OCI-M2 (cell line): ENCODE measurements around the gene GIMAP6.
"Not testable (repeated sequence)": the region's sequence is repeated elsewhere in the genome, so short reads cannot be mapped to it uniquely, and the experiment has no call there.

ENCODE experiments used
- DNase-seq: peaks from one replicate; lab custom pipeline; 2025; ENCODE audit not compliant: unreplicated experiment; lab: John Stamatoyannopoulos, UW

Gene GIMAP6

DNA sequence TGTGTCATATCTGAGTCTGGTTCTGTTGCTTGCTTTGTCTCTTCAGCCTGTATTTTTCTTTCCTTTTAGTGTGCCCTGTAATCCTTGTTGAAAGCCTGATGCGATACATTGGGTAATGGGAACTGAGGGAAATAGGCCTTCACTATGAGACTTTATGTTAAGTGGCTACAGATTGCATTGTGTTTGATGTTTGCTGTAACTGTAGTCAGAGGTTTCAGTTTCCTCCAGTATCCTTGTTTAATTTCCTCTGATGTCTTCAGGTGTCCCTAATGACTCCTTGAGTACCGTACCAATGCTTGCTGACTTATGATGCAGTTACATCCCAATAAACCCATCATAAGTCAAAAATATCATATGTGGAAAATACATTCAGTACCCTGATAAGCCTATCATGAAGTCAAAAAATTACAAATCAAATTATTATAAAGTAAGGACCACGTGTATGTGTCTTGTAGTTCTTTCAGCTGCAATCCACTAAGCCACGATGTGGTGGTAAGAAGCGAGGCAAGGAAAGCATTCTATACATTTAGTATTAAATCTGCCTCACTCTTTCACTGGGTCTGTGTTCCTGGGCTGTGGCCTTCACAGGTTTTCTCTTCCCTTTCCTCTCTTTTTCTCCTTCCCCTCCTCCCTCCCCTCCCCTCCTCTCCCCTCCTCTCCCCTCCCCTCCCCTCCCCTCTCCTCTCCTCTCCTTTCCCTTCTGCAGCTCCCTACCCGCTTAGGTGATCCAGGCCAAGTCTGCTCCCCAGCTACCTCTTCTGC is 13.3 kb upstream of the GIMAP6 start:
- no peak for DNase-seq

DNA sequence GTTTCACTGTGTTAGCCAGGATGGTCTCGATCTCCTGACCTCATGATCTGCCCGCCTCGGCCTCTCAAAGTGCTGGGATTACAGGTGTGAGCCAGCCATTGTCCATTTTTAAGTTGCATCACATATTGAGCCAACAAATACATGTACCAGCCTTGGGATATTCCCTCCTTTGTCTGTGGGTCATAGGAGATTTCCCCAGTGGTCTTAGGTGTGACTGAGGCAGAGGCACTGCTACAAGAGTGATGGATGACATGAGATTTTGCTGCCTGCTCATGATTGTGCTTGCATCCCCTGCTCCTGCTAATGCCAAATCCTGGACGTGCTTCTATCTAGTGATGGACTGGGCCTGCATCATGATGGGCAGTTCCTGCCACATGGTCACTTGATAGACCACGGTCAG is 10.7 kb upstream of the GIMAP6 start:
- no peak for DNase-seq

DNA sequence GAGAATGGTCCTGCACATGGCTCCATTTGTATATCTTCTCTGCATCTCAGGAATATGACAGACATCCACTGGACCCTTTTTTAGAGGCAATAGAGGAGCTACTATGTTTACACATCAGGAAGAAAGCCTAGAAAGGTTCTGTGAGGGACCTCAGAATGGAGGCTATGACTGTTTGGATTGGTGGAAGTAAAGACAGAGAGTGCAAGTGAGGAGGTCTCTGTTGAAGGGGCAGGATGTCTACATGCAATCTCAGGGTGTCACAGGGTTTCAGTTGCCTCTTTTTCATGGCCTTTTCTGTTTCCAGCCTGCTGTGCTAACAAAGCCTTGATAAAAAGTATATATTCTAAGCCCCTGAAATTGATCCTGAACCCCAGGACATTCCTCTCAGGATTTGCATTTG is 9.7 kb upstream of the GIMAP6 start:
- DNase-seq = no peak

DNA sequence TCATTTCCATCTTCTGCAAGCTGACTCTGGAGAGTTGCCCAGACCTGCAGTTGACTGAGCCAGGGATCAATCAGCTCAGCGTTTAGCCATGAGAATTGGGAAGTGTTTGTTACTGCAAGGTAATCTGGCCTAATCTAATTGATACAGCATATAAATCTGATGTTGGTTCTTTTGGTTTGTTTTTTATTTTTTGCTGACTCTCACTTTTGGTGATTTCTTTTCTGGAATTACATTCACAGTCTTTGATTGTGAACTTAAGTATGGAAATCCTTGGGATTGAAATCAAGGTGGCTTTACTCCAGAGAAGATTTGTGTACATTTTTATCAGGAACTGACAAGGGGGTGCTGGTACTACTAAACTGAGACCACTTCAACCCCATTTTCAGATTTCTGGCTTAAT is 1.7 kb upstream of the GIMAP6 start:
- no peak for DNase-seq

DNA sequence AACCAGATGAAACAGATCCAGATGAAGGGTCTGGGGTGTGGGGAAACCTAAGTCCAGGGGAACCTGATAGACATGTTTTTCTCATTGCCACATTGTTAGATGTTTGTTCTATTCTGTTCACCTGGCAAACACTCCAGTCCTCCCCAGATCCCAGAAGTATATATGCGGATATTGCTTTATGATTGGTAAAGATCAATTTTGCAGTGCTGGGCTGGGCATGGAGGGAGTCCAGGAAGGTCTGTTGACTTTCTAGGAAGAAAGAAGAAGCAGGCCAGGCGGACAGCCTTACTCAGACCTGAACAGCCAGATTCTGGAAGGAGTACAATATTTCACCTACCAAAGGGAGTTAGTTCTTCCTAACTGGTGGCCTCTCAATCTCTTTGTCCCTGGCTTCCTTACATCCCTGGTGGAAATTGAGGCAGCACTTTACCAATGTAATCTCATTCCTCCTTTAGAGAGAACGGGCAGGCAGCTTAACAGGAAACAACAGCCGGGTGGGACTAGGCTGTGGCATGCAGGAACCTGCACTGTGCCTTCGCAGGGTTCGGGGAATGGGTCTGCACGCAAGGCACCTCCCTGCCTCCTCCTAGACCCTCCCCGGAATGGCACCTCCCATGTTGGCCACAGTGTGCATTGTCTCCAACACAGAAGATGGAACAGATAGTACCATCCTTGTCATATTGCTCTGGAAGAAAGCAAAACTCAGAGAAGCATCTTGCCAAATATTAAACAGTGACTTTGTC is 930 bp downstream of the GIMAP6 start:
- no peak for DNase-seq

DNA sequence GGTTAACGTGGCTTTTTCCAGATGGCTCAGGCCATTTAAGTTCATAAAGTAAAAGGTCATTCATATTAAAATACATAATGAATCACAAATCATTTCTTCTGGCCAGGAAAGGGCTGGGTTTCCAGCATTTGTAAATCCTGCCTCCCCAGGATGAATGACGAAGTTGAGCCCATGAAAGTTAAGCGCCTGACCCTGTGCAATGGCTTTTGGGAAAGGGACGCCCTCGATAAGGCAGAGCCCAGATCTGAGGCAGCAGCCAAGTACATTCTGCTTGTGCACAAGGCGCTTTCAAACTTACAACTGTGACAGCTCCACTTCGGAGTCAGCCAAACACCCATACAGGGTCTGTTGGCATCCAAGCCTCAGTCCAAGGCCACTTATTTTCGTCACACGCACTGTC is 2.8 kb downstream of the GIMAP6 start:
- no peak for DNase-seq

DNA sequence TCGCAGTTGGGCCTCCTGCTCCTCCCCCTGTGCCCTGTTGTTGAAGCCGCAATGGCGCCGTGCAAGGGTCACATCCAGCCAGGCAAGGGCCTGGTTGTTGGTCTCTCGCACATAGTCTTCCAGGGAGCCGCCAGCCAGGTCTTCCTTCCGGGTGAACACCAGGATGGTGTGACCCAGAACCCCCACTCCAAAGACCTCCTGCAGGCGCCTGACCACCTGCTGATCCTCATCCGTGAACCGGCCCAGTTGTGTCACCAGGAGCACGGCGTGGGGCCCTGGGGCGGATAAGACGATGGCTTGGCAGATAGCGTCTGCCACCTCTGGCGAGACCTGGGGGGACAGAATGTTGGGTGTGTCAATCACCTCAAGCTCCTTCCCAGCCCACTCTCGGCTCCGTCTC is 4.2 kb downstream of the GIMAP6 start:
- DNase-seq = no peak

DNA sequence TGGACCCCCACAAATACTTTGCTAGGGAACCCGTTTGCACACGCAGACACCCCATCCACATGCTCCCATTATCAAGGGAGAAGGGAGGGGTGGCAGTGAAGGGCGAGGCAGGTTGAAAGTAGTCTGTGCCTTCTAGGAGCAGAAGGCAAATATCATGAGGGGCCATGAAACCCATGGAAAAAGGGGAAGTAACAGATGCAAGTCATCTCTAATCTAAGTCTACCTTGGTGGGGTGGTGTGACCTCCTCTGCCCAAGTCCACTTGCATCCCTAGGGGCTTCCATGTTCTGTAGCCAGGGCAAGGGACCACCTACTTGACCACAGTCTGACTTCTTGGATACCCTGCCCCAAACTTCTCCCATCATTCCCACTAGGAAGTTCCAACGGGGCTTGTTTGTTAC is 5.5 kb downstream of the GIMAP6 start:
- DNase-seq = no peak

DNA sequence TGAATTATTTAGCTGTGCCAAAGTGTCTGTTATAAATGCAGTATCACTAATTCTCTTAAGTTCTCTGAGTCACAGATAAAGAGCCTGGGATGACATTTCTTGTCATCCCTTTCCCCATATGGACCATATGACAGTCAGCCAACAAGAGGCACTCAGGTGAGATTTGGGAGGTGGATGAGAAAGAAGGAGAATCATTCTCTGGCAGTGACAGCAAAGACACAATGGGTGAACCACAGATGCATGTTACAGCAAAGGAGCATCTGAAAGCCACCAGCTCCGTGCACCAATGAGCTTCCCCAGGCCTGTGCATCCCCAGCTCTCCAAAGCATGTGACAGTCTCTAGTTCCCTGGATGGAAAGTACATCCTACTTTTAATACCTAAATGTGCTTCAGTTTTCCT is 10.8 kb downstream of the GIMAP6 start:
- no peak for DNase-seq

DNA sequence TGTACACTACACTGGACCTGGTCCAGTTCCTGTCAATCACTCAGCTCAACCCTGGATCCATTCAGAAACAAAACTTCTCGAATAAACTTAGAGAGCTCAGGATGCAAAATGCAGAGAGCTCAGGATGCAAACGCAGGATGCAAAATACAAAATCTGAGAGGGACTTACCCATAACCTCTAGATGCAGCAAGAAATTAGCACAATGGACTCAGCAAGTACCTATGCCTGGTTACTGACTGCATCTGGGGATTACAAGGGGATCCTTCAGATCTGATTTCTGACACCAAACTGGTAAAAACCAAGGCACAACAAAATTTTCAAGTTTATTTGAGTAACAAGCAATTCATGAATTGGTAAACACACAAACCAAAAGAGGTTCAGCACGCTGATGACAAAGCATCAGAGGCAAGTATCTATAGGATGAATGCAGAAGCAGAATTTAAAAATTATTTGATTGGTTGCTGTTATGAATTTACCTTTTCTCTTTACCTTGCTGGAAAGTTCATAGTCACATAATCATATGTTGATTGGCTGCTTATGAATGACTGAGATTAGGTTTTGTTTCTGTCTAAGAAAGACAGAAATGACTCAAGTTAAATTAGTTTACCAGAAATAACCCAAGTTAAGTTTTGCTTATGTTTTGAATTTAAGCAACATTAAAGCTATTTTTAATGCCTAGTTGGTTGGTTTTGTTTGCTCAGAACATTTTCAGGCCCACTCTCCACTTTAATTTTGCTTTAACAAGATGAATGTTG is 11.4 kb downstream of the GIMAP6 start:
- DNase-seq = no peak

DNA sequence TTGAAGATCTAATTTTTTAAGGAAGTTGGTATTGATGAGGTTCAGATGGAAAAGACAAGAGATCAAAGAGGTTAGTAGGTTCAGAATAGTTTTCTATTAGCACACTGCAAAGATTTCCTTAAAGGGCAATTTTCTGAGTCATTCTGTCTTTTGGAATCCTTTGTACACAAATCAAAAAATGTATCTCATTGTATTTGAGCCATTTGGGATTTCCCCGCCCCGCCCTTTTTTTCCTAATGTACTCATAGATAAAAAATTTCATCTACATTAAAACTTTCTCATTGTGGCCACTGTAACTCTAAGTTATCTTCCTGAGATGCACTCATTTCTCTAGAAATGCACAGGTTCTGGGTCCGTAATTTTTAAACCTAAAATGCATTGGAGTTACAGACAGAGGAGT is 12.1 kb downstream of the GIMAP6 start:
- DNase-seq = no peak

DNA sequence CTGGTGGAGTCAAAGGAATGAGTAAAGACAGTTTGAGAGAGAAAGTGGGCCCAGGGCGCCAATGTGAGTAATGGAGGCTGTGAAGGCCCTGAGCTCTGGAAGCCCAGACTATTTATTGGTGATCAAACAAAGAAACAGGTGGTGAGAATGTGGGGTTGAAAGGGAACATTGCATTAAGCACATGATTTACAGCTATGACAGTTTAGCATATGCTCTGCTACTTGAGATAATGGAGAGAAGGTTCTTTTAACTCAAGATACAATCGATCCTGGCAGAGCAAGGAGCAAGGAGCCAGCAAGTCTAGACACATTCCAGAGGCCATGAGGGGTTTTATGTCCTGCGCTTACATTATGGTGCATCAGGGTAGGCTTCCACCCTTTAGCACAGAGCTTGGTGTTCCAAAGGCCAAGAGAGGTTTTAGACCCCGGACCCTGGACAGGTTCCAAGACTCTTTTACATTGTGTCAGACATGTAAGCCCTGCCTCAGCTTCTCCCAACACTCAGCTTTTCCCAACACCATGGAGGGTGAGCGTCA is 16.9 kb downstream of the GIMAP6 start:
- not testable (repeated sequence) for DNase-seq

DNA sequence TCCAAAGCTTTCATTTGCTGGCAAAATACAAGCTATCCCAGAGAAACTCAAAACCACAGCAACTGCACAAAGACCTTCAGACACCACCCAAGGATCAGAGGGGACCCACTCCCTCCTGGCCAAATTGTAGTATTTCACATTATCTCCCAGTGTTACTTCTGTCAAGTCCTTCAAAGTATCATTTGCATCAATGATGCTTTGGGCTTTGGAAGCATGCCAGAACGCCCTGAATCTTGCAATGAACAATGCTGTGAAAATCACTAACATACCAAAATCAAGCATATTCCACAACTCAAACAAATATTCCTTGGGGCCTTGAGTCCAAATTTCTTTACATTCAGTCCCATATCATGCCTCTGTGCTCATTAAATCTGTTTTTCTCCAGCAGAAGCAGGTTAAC is 17.8 kb downstream of the GIMAP6 start:
- DNase-seq = not testable (repeated sequence)

DNA sequence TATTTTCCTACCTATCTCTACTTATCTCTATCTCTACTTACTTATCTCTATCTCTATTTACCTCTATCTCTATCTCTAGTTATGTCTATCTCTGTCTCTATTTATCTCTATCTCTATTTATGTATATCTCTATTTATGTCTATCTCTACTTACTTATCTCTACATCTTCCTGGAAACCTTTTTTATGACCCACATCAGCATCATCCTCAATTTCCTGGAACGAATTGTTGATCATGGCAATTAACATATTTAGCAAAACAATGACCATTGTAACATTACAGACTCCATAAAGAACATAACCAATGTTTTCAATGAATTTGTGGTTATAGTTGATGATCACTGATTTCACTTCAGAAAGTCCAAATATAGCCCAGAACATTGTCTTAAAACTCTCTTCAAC is 18.3 kb downstream of the GIMAP6 start:
- DNase-seq = no peak

DNA sequence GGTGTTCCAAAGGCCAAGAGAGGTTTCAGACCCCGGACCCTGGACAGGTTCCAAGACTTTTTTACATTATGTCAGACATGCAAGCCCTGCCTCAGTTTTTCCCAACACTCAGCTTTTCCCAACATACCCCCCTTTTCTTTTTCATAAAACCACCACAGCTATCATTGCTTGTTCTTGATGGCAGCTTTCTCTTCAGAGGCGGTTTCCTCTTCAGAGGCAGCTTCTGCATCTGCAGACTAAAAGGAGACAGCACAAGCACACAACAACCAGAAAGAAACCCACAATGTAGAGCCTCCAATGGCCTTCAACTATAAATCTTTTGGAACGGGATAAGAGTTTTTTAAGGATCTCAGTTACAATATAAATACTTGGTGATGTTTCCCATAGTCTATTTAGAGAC is 19.3 kb downstream of the GIMAP6 start:
- no peak for DNase-seq

DNA sequence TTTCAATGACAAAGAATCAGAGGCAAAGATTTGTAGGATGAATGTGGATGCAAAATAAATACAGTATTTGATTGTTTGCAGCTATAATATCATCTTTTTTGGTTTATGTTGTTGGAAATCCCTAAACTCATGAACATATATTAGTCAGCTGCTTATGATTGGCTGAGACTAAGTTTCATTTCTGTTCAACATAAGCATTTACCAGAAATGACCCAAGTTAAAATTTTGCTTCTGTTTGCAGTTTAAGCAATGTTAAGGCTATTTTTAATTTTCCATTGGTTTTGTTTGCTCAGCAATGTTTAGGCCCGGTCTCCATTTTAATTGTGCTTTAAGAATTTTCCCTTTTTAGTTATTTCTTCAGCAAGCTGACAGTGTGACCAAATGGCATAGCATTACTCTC is 22.0 kb downstream of the GIMAP6 start:
- no peak for DNase-seq

DNA sequence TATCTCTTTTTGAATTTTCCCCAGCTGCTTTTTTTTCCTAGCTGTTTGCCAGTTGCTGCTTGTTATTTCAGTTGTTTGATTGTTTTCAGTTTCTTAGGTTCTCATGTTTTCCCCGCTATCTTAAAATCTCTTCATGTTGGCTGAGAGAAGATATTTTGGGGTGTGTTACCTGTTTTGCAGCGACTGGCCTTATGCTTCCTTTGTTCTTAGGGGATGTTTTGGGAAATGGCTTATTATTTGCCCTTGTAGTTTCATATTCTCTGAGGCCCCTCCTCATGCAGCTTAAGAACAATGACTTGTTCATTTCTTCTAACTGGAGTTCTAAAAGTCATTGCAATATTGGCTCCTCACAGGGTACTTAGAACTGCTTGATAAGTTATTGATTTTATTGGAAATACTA is 28.6 kb downstream of the GIMAP6 start:
- DNase-seq = not testable (repeated sequence)

DNA sequence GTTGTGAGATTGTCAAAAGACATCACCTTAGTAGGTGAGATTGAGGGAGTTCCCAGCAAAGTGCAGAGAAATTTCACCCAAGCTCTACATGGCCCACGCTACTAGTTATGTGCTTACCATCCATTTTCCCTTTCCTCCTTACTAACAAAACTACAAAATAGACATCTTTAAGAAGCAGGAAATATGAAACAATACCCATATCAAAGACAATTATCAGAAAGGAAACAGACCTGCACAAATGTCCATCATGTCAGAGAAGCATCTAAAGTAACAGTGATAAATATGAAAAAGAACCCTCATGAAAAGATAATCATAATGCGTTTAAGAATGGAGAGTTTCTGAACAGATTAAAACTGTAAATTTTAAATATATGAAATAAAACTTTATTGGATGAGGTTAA is 36.8 kb downstream of the GIMAP6 start:
- no peak for DNase-seq

DNA sequence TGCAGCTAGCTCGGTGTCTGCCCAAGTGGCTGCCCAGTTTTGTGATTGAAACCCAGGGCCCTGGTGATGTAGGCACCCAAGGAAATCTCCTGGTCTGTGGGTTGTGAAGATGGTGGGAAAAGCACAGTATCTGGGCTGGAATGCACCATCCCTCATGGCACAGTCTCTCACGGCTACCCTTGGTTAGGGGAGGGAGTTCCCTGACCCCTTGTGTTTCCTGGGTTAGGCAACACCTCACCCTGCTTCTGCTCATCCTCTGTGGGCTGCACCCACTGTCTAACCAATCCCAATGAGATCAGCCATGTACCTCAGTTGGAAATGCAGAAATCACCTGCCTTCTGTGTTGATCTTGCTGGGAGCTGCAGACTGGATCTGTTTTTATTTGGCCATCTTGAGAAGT is 37.4 kb downstream of the GIMAP6 start:
- no peak for DNase-seq

DNA sequence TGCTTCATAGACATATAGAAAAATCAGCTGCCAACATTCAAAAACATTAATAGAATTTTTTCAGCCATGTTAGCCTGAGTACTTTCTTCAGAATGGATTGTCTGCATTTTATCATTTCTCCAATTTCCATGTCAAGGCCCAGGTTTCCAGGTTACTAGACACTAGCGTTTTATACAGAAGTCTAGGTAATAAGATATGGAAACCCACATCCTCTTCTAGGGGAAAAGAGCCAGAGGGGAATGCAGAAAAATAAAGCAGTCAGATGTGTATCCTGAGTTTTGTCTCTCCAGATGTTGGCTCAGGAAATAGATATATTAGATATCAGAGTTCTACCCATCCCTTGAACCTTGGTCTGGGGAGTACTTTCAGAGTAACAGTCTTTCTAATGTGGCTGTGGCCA is 44.6 kb downstream of the GIMAP6 start:
- DNase-seq = no peak

DNA sequence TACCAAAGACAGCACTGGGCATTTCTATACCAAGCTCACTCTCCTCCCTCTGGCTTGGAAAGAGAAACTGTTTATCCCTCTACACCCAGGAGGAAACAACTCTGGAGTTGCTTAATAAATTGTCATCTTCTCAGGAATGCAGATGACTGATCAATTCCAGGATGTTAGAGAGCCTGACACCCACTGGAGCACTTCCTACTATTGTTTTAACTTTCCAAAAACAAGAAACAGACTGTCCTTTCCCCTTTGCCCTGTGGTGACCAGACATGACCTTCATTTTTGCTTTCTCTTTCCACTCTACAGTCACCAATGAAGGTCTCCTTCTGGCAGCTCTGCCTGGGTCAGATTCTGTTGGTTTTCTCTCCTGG is 45.4 kb downstream of the GIMAP6 start:
- DNase-seq = no peak
